ENCODE results near the gene OR51B5. TPM values are rescaled to one million over a fixed set of nuclear protein-coding genes. Genes with fewer than 3 reads are reported as not detected.
"Not testable (repeated sequence)": the region's sequence is repeated elsewhere in the genome, so short reads cannot be mapped to it uniquely, and the experiment has no call there.

Gene OR51B5
- polyA plus RNA-seq, 1 donor from 2014 or later: not detected

- no peak overlapping the region for H3K4me3 ChIP-seq (ENCODE audit: low read length)
- no peak overlapping the region for H2AFZ ChIP-seq (ENCODE audit: low read depth, low read length)
- no peaks in the 10 kb centered on the region for H3K36me3 ChIP-seq (ENCODE audit: insufficient read depth, low read length)
- H3K9me2 ChIP-seq (ENCODE audit: insufficient read depth, low read length): no peaks in the 10 kb centered on the region
- H3K4me2 ChIP-seq (ENCODE audit: low read length): no peak overlapping the region
- H4K20me1 ChIP-seq (ENCODE audit: insufficient read depth): no peaks in the 10 kb centered on the region
- no peaks in the 10 kb centered on the region for H3K9me3 ChIP-seq (ENCODE audit: low read length)
- no peaks in the 10 kb centered on the region for H3F3A ChIP-seq (ENCODE audit: insufficient read depth, low read length, poor library complexity, severe bottlenecking)
- no peak for TF ChIP-seq EZH2 (IDR thresholded peaks at IDR 0.05; ENCODE audit: borderline replicate concordance, insufficient read depth, low read length, poor library complexity, severe bottlenecking)
- no peak for TF ChIP-seq MXI1 (conservative IDR thresholded peaks at IDR 0.05; ENCODE audit: poor library complexity, severe bottlenecking)
- TF ChIP-seq CTCF (IDR thresholded peaks at IDR 0.05; ENCODE audit: poor library complexity, severe bottlenecking): no peak
- TF ChIP-seq EP300 (conservative IDR thresholded peaks at IDR 0.05; ENCODE audit: poor library complexity, severe bottlenecking): no peak
- no peak for TF ChIP-seq RAD21 (conservative IDR thresholded peaks at IDR 0.05)
- no peak for TF ChIP-seq SMC3 (conservative IDR thresholded peaks at IDR 0.05; ENCODE audit: poor library complexity)
- no peak for TF ChIP-seq POLR2AphosphoS5 (IDR thresholded peaks at IDR 0.05)
- no peak for TF ChIP-seq REST (IDR thresholded peaks at IDR 0.05; ENCODE audit: borderline replicate concordance)
- TF ChIP-seq TAF1 (IDR thresholded peaks at IDR 0.05; ENCODE audit: low read depth): no peak
- no peaks in the 10 kb centered on the region for H3K27me3 ChIP-seq (ENCODE audit: insufficient read depth, low read depth, low read length)
- H3K27ac ChIP-seq (ENCODE audit: low read length): no peak overlapping the region
- H3K79me2 ChIP-seq (replicated peaks; ENCODE audit: insufficient read depth, low read length): no peaks in the 10 kb centered on the region
- H3K9ac ChIP-seq (ENCODE audit: low read length): no peak overlapping the region
These were observed 18.8 kb upstream of the OR51B5 start for GRCh38 chr11:5362017-5362625.

DNA sequence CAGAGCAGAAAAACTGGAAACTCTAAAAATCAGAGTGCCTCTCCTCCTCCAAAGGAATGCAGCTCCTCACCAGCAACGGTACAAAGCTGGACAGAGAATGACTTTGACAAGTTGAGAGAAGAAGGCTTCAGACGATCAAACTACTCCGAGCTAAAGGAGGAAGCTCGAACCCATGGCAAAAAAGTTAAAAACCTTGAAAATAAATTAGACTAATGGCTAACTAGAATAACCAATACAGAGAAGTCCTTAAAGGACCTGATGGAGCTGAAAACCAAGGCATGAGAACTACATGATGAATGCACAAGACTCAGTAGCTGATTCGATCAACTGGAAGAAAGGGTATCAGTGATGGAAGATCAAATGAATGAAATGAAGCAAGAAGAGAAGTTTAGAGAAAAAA, 12.7 kb upstream of the OR51B5 start:
- not testable (repeated sequence) for H3K9me2 ChIP-seq (ENCODE audit: insufficient read depth, low read length); H3K36me3 ChIP-seq (ENCODE audit: insufficient read depth, low read length)

GRCh38 chr11:5351208-5351607, 7.9 kb upstream of the OR51B5 start, which contains the start of gene OR51B6:
OR51B6 (plus strand) TSS chr11:5351508; CDS start chr11:5351508, 0 bp downstream.
- Histone ChIP-seq H2AFZ (ENCODE audit: low read depth, low read length) (no peak within 1 kb of the TSS), H4K20me1 (ENCODE audit: insufficient read depth) (no peaks in the 10 kb centered on the region), H3K79me2 (replicated peaks; ENCODE audit: insufficient read depth, low read length) (no peaks in the 10 kb centered on the region), H3K27me3 (ENCODE audit: insufficient read depth, low read depth, low read length) (no peaks in the 10 kb centered on the region), H3K27ac (ENCODE audit: low read length) (no peak within 1 kb of the TSS), H3K9me3 (ENCODE audit: low read length) (no peaks in the 10 kb centered on the region), H3K36me3 (ENCODE audit: insufficient read depth, low read length) (no peaks in the 10 kb centered on the region), H3K4me2 (ENCODE audit: low read length) (no peak within 1 kb of the TSS), H3F3A (ENCODE audit: insufficient read depth, low read length, poor library complexity, severe bottlenecking) (no peaks in the 10 kb centered on the region), H3K9ac (ENCODE audit: low read length) (no peak within 1 kb of the TSS), H3K9me2 (ENCODE audit: insufficient read depth, low read length) (no peaks in the 10 kb centered on the region), H3K4me3 (ENCODE audit: low read length) (no peak within 1 kb of the TSS)
- TF ChIP-seq RAD21 (conservative IDR thresholded peaks at IDR 0.05) (no peak), SMC3 (conservative IDR thresholded peaks at IDR 0.05; ENCODE audit: poor library complexity) (no peak), REST (IDR thresholded peaks at IDR 0.05; ENCODE audit: borderline replicate concordance) (no peak), EZH2 (IDR thresholded peaks at IDR 0.05; ENCODE audit: borderline replicate concordance, insufficient read depth, low read length, poor library complexity, severe bottlenecking) (no peak), MXI1 (conservative IDR thresholded peaks at IDR 0.05; ENCODE audit: poor library complexity, severe bottlenecking) (no peak), CTCF (IDR thresholded peaks at IDR 0.05; ENCODE audit: poor library complexity, severe bottlenecking) (no peak), POLR2AphosphoS5 (IDR thresholded peaks at IDR 0.05) (no peak), TAF1 (IDR thresholded peaks at IDR 0.05; ENCODE audit: low read depth) (no peak), EP300 (conservative IDR thresholded peaks at IDR 0.05; ENCODE audit: poor library complexity, severe bottlenecking) (no peak)

More for the DNA sequence above, 12.7 kb upstream of the OR51B5 start:
- H3K27me3 ChIP-seq (ENCODE audit: insufficient read depth, low read depth, low read length); H3K9ac ChIP-seq (ENCODE audit: low read length); H3K4me2 ChIP-seq (ENCODE audit: low read length); H3K79me2 ChIP-seq (replicated peaks; ENCODE audit: insufficient read depth, low read length); H3K9me3 ChIP-seq (ENCODE audit: low read length); H3K27ac ChIP-seq (ENCODE audit: low read length); H4K20me1 ChIP-seq (ENCODE audit: insufficient read depth); H3K4me3 ChIP-seq (ENCODE audit: low read length); H3F3A ChIP-seq (ENCODE audit: insufficient read depth, low read length, poor library complexity, severe bottlenecking); H2AFZ ChIP-seq (ENCODE audit: low read depth, low read length): not testable (repeated sequence)

Measured in neural cell (in vitro differentiated cells).